HepG2 (cell line): ENCODE results near the gene PDE8B. TPM values are rescaled to one million over a fixed set of nuclear protein-coding genes. Genes with fewer than 3 reads are reported as not detected.

Experiments
- ARHGAP35 ChIP-seq: sonication (generic); formaldehyde crosslinking; IDR thresholded peaks from 2 replicates; pipeline ENCODE4 v1.9.0; 2022; ENCODE audit warnings: mild to moderate bottlenecking, inconsistent platforms, moderate library complexity, missing genetic modification reagents, borderline replicate concordance
- GLI4 ChIP-seq: sonication (generic); formaldehyde crosslinking; IDR thresholded peaks from 2 replicates; pipeline ENCODE4 v1.5.1; 2020; ENCODE audit warnings: missing genetic modification reagents, mild to moderate bottlenecking, moderate library complexity, borderline replicate concordance
- PHF21A ChIP-seq: sonication (generic); formaldehyde crosslinking; IDR thresholded peaks from 2 replicates; pipeline ENCODE4 v1.5.0; 2020; ENCODE audit warnings: mild to moderate bottlenecking, missing genetic modification reagents
- SAP130 ChIP-seq: IDR thresholded peaks from 2 replicates; pipeline ENCODE4 v1.6.1; 2016; ENCODE audit warnings: low read depth
- TP53 ChIP-seq: sonication (generic); formaldehyde crosslinking; conservative IDR thresholded peaks from 2 replicates; pipeline ENCODE4 v1.4.0; 2020; ENCODE audit warnings: missing genetic modification reagents
- WIZ ChIP-seq: sonication (generic); formaldehyde crosslinking; IDR thresholded peaks from 2 replicates; pipeline ENCODE4 v1.5.1; 2020; ENCODE audit warnings: mild to moderate bottlenecking, missing genetic modification reagents
- ZNF83 ChIP-seq: sonication (generic); formaldehyde crosslinking; IDR thresholded peaks from 2 replicates; pipeline ENCODE4 v1.4.0; 2020; ENCODE audit warnings: missing genetic modification reagents, mild to moderate bottlenecking, borderline replicate concordance
- polyA plus RNA-seq, 8 experiments: library from polyadenylated mRNA; depleted of rRNA in 3 of 8; stranded (reverse) in 7 of 8; unstranded in 1 of 8; fragments of >200 nt; fragmentation: Illumina TruSeq in 4 of 8; extraction: Trizol in 4 of 8; gene quantifications; 2 replicates each; pipeline versions ENCODE4 v1.2.1 to v1.2.3, GENCODE V29; 2011 to 2016; ENCODE audit warnings: low read depth in 4 of 8, missing spikeins in 1 of 8, mixed read lengths in 1 of 8; ENCODE audit not compliant: insufficient read depth in 1 of 8
- total RNA-seq, 5 experiments: library from RNA; depleted of rRNA; stranded (reverse); fragments of >200 nt; fragmentation: Illumina TruSeq; extraction: Trizol; gene quantifications; 2 replicates each; pipeline ENCODE4 v1.2.3, GENCODE V29; 2016; ENCODE audit warnings: low read depth in 1 of 5
- TF ChIP-seq, protein P1 (sequence below): sonication (generic); formaldehyde crosslinking; IDR thresholded peaks from 2 replicates; pipeline ENCODE4 v1.8.0; 2022; ENCODE audit warnings: missing genetic modification reagents, mild to moderate bottlenecking, moderate library complexity, borderline replicate concordance
- TF ChIP-seq, protein P2 (sequence below): sonication (generic); formaldehyde crosslinking; IDR thresholded peaks from 2 replicates; pipeline ENCODE4 v1.4.0; 2020; ENCODE audit warnings: missing genetic modification reagents
- TF ChIP-seq, protein P3 (sequence below): sonication (generic); formaldehyde crosslinking; IDR thresholded peaks from one replicate; pipeline ENCODE4 v1.5.1; 2020; ENCODE audit warnings: mild to moderate bottlenecking, missing genetic modification reagents; ENCODE audit errors: not compliant biosample characterization

Gene PDE8B
- total and polyA plus RNA-seq, 2 of the 13 experiments (the other 11 are each of a cell fraction or from before 2014, with no cell fraction given): 0.07 TPM; not detected in 1

DNA sequence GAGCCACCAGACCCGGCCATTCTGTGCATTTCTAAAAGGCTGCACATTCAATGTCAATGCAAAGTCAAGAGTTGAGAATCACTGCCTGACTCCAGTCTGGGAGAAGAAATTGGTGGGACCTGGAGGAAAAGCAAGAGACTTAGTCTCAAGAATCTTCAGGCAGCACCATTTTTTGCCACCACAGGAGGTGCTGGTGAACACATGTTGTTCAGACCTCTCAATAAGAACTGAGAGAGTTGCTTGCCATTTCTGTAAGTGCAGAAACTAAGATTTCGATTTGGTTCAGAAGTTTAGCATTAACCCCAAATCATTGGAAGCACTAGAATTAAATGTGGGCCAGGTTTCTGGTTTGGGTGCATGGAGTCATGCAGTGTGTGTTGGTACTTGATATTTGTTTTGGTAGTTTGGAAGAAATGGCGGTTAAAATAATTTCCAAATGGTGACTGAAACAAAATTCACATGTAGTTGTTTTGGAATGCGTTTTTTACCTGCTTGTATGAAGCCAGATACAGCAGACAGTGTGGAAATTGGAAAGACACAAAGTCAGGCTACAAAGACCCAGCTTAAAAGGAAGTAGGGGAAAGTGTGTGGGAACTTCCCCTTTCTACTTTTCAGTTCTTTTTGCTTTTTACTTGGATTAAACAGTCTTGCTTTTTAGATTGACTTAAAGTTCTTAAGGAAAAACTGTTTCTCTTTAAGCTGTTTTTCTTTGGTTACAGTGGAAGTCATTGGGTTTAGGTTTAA is 20.4 kb downstream of the PDE8B start (continued):
- TF ChIP-seq, protein P1, sequence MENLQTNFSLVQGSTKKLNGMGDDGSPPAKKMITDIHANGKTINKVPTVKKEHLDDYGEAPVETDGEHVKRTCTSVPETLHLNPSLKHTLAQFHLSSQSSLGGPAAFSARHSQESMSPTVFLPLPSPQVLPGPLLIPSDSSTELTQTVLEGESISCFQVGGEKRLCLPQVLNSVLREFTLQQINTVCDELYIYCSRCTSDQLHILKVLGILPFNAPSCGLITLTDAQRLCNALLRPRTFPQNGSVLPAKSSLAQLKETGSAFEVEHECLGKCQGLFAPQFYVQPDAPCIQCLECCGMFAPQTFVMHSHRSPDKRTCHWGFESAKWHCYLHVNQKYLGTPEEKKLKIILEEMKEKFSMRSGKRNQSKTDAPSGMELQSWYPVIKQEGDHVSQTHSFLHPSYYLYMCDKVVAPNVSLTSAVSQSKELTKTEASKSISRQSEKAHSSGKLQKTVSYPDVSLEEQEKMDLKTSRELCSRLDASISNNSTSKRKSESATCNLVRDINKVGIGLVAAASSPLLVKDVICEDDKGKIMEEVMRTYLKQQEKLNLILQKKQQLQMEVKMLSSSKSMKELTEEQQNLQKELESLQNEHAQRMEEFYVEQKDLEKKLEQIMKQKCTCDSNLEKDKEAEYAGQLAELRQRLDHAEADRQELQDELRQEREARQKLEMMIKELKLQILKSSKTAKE (CRISPR knock-in tag): no peak
- no peak for TF ChIP-seq WIZ (CRISPR knock-in tag)
- TF ChIP-seq TP53 (CRISPR knock-in tag): no peak
- TF ChIP-seq, protein P2, sequence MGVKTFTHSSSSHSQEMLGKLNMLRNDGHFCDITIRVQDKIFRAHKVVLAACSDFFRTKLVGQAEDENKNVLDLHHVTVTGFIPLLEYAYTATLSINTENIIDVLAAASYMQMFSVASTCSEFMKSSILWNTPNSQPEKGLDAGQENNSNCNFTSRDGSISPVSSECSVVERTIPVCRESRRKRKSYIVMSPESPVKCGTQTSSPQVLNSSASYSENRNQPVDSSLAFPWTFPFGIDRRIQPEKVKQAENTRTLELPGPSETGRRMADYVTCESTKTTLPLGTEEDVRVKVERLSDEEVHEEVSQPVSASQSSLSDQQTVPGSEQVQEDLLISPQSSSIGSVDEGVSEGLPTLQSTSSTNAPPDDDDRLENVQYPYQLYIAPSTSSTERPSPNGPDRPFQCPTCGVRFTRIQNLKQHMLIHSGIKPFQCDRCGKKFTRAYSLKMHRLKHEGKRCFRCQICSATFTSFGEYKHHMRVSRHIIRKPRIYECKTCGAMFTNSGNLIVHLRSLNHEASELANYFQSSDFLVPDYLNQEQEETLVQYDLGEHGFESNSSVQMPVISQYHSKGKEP (CRISPR knock-in tag): no peak
- no peak for TF ChIP-seq SAP130 (CRISPR knock-in tag)
- TF ChIP-seq, protein P3, sequence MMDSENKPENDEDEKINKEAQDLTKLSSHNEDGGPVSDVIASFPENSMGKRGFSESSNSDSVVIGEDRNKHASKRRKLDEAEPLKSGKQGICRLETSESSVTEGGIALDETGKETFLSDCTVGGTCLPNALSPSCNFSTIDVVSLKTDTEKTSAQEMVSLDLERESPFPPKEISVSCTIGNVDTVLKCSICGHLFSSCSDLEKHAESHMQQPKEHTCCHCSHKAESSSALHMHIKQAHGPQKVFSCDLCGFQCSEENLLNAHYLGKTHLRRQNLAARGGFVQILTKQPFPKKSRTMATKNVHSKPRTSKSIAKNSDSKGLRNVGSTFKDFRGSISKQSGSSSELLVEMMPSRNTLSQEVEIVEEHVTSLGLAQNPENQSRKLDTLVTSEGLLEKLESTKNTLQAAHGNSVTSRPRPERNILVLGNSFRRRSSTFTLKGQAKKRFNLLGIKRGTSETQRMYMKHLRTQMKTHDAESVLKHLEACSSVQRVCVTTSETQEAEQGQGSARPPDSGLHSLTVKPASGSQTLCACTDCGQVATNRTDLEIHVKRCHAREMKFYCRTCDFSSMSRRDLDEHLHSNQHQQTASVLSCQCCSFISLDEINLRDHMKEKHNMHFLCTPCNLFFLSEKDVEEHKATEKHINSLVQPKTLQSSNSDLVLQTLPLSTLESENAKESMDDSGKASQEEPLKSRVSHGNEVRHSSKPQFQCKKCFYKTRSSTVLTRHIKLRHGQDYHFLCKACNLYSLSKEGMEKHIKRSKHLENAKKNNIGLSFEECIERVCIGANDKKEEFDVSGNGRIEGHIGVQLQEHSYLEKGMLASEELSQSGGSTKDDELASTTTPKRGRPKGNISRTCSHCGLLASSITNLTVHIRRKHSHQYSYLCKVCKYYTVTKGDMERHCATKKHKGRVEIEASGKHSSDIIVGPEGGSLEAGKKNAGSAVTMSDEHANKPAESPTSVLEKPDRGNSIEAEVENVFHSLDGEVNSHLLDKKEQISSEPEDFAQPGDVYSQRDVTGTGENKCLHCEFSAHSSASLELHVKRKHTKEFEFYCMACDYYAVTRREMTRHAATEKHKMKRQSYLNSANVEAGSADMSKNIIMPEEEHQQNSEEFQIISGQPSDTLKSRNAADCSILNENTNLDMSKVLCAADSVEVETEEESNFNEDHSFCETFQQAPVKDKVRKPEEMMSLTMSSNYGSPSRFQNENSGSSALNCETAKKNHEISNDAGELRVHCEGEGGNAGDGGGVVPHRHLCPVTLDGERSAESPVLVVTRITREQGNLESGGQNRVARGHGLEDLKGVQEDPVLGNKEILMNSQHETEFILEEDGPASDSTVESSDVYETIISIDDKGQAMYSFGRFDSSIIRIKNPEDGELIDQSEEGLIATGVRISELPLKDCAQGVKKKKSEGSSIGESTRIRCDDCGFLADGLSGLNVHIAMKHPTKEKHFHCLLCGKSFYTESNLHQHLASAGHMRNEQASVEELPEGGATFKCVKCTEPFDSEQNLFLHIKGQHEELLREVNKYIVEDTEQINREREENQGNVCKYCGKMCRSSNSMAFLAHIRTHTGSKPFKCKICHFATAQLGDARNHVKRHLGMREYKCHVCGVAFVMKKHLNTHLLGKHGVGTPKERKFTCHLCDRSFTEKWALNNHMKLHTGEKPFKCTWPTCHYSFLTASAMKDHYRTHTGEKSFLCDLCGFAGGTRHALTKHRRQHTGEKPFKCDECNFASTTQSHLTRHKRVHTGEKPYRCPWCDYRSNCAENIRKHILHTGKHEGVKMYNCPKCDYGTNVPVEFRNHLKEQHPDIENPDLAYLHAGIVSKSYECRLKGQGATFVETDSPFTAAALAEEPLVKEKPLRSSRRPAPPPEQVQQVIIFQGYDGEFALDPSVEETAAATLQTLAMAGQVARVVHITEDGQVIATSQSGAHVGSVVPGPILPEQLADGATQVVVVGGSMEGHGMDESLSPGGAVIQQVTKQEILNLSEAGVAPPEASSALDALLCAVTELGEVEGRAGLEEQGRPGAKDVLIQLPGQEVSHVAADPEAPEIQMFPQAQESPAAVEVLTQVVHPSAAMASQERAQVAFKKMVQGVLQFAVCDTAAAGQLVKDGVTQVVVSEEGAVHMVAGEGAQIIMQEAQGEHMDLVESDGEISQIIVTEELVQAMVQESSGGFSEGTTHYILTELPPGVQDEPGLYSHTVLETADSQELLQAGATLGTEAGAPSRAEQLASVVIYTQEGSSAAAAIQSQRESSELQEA (CRISPR knock-in tag): no peak
- no peak for TF ChIP-seq GLI4
- TF ChIP-seq ARHGAP35 (CRISPR knock-in tag): no peak
- TF ChIP-seq ZNF83 (CRISPR knock-in tag): no peak
- TF ChIP-seq PHF21A (CRISPR knock-in tag): no peak
